ENCODE data around the gene RGMA.

The RGMA gene

DNA sequence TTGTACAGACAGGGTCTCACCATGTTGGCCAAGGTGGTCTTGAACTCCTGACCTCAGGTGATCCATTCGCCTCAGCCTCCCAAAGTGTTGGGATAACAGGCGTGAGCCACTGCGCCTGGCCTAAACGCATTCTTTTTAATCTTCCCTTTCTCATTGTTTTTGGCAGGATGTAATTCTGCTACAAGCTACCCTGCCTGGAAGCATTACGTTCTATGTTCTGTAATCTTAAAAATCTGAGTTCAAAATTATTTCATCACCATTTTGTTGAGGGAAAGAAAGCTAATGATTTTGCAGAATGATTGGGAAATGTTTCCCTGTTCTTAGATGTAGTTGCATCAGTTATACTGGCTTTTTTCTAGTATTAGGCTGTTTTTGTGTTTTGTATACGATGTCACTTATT, 71.5 kb downstream of the RGMA start:
- no peak for DNase-seq (ENCODE audit: insufficient read length, low spot score)
- TF ChIP-seq PAX5 (IDR thresholded peaks at IDR 0.05; ENCODE audit: insufficient read depth, low read length, severe bottlenecking), result no peak
- no peak for TF ChIP-seq SPI1 (IDR thresholded peaks at IDR 0.05; ENCODE audit: low read depth, low read length)
- no peak for TF ChIP-seq POLR2A (IDR thresholded peaks at IDR 0.05; ENCODE audit: low read depth, low read length)
- no peak for TF ChIP-seq POLR2AphosphoS5 (IDR thresholded peaks at IDR 0.05; ENCODE audit: low read depth, low read length)
- no peak for TF ChIP-seq TAF1 (IDR thresholded peaks at IDR 0.05; ENCODE audit: low read depth, low read length)
- TF ChIP-seq POU2F2 (IDR thresholded peaks at IDR 0.05; ENCODE audit: low read depth, low read length), result no peak
- no peak for FAIRE-seq

- DNase-seq (ENCODE audit: insufficient read length, low spot score) (no peak), FAIRE-seq (no peak)
- TF ChIP-seq PAX5 (IDR thresholded peaks at IDR 0.05; ENCODE audit: insufficient read depth, low read length, severe bottlenecking), result no peak
These were observed 76.2 kb downstream of the RGMA start for GRCh38 chr15:93012786-93013185.

- no peak for DNase-seq (ENCODE audit: insufficient read length, low spot score)
- FAIRE-seq, result no peak
- TF ChIP-seq POLR2A (IDR thresholded peaks at IDR 0.05; ENCODE audit: low read depth, low read length) (no peak), PAX5 (IDR thresholded peaks at IDR 0.05; ENCODE audit: insufficient read depth, low read length, severe bottlenecking) (no peak), POLR2AphosphoS5 (IDR thresholded peaks at IDR 0.05; ENCODE audit: low read depth, low read length) (no peak), TAF1 (IDR thresholded peaks at IDR 0.05; ENCODE audit: low read depth, low read length) (no peak), POU2F2 (IDR thresholded peaks at IDR 0.05; ENCODE audit: low read depth, low read length) (no peak), SPI1 (IDR thresholded peaks at IDR 0.05; ENCODE audit: low read depth, low read length) (no peak)
These were observed 81.0 kb downstream of the RGMA start for GRCh38 chr15:93007994-93008393.

GRCh38 chr15:93005133-93005532, 83.9 kb downstream of the RGMA start:
- no peak for DNase-seq (ENCODE audit: insufficient read length, low spot score)
- no peak for FAIRE-seq
- no peak for TF ChIP-seq TAF1 (IDR thresholded peaks at IDR 0.05; ENCODE audit: low read depth, low read length)
- TF ChIP-seq PAX5 (IDR thresholded peaks at IDR 0.05; ENCODE audit: insufficient read depth, low read length, severe bottlenecking), result no peak
- no peak for TF ChIP-seq POU2F2 (IDR thresholded peaks at IDR 0.05; ENCODE audit: low read depth, low read length)

GRCh38 chr15:93001881-93002280, 87.1 kb downstream of the RGMA start:
- DNase-seq (ENCODE audit: insufficient read length, low spot score) (no peak), FAIRE-seq (no peak)
- no peak for TF ChIP-seq PAX5 (IDR thresholded peaks at IDR 0.05; ENCODE audit: insufficient read depth, low read length, severe bottlenecking)
- TF ChIP-seq POU2F2 (IDR thresholded peaks at IDR 0.05; ENCODE audit: low read depth, low read length), result no peak
- TF ChIP-seq TAF1 (IDR thresholded peaks at IDR 0.05; ENCODE audit: low read depth, low read length), result no peak
- TF ChIP-seq POLR2A (IDR thresholded peaks at IDR 0.05; ENCODE audit: low read depth, low read length), result no peak
- no peak for TF ChIP-seq POLR2AphosphoS5 (IDR thresholded peaks at IDR 0.05; ENCODE audit: low read depth, low read length)
- no peak for TF ChIP-seq SPI1 (IDR thresholded peaks at IDR 0.05; ENCODE audit: low read depth, low read length)

GRCh38 chr15:93001156-93001555, 87.9 kb downstream of the RGMA start:
- DNase-seq (ENCODE audit: insufficient read length, low spot score) (no peak), FAIRE-seq (no peak)
- TF ChIP-seq POLR2A (IDR thresholded peaks at IDR 0.05; ENCODE audit: low read depth, low read length) (0 out of 2 replicates have a peak, but pooled peaks have one; percentile 10), SPI1 (IDR thresholded peaks at IDR 0.05; ENCODE audit: low read depth, low read length) (no peak)

GRCh38 chr15:92997821-92998220, 91.2 kb downstream of the RGMA start:
- peak; percentile 35 for FAIRE-seq
- DNase-seq (ENCODE audit: insufficient read length, low spot score), result no peak
- TF ChIP-seq POU2F2 (IDR thresholded peaks at IDR 0.05; ENCODE audit: low read depth, low read length) (no peak), SPI1 (IDR thresholded peaks at IDR 0.05; ENCODE audit: low read depth, low read length) (no peak), POLR2A (IDR thresholded peaks at IDR 0.05; ENCODE audit: low read depth, low read length) (no peak), TAF1 (IDR thresholded peaks at IDR 0.05; ENCODE audit: low read depth, low read length) (no peak), PAX5 (IDR thresholded peaks at IDR 0.05; ENCODE audit: insufficient read depth, low read length, severe bottlenecking) (no peak), POLR2AphosphoS5 (IDR thresholded peaks at IDR 0.05; ENCODE audit: low read depth, low read length) (no peak)

DNA sequence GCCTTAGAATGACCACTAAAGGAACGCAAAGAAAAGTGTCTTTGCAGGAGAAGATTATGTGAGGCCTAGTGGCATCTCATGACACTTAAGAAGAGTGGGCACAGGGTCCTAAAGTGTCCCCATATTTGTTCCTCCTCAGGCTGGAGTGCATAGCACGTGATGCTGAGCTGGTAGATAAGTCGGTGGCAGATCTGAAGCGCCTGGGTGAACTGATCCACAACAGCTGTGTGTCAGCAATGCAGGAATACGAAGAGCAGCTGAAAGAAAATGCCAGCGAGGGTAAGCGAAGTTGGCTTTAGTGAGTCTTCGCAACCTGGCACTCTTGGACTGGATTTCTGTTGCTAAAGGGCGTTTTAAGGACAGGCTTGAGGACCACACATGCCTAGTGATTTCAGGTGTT, 96.3 kb downstream of the RGMA start:
- FAIRE-seq, result no peak
- DNase-seq (ENCODE audit: insufficient read length, low spot score), result no peak
- TF ChIP-seq TAF1 (IDR thresholded peaks at IDR 0.05; ENCODE audit: low read depth, low read length), result no peak
- TF ChIP-seq POU2F2 (IDR thresholded peaks at IDR 0.05; ENCODE audit: low read depth, low read length), result no peak
- TF ChIP-seq PAX5 (IDR thresholded peaks at IDR 0.05; ENCODE audit: insufficient read depth, low read length, severe bottlenecking), result no peak
- TF ChIP-seq SPI1 (IDR thresholded peaks at IDR 0.05; ENCODE audit: low read depth, low read length), result no peak
- no peak for TF ChIP-seq POLR2AphosphoS5 (IDR thresholded peaks at IDR 0.05; ENCODE audit: low read depth, low read length)
- TF ChIP-seq POLR2A (IDR thresholded peaks at IDR 0.05; ENCODE audit: low read depth, low read length), result no peak

DNA sequence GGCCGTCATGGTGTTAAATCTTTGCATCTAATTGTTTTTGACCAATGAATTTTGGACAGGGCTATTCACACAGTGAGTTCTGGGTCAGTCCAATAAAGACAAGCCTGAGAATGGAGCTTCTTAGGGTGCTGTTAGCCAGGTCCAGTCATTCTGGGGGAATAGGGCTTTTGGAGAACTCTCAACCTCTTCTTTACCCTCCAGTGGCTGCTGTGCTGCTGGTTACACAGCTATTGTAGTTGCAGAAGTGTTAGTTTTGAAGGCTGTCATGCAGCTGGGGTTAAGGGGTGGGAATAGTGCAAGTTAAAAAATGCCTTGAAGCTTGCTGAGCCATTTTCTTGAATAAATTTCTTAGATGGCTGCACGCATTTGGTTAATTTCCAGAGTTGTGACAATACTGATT, 99.0 kb downstream of the RGMA start:
- no peak for FAIRE-seq
- no peak for TF ChIP-seq PAX5 (IDR thresholded peaks at IDR 0.05; ENCODE audit: insufficient read depth, low read length, severe bottlenecking)
- no peak for TF ChIP-seq POLR2A (IDR thresholded peaks at IDR 0.05; ENCODE audit: low read depth, low read length)
- no peak for TF ChIP-seq SPI1 (IDR thresholded peaks at IDR 0.05; ENCODE audit: low read depth, low read length)
- no peak for DNase-seq (ENCODE audit: insufficient read length, low spot score)

DNA sequence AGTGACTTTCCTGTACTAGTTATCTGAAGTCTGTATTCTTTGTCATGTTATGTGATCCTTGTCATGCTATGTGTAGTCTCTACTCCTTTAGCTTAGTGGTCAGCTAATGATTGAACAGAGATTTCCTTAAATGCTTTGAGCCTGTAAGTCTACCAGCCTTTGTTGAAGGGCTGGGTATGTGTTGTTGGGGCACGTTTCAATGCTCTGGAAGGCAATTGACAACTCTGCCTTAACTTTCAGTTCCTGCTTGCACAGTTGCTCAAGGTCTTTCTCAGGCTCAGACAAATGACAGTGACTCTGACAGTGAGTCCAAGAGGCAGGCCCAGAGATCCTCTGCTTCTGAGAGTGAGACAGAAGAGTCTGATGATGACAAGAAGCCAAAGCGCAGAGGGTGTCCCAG, 99.5 kb downstream of the RGMA start:
- TF ChIP-seq SPI1 (IDR thresholded peaks at IDR 0.05; ENCODE audit: low read depth, low read length), result peak; percentile 78
- TF ChIP-seq POLR2A (IDR thresholded peaks at IDR 0.05; ENCODE audit: low read depth, low read length), result no peak
- DNase-seq (ENCODE audit: insufficient read length, low spot score), result no peak
- peak; percentile 60 for FAIRE-seq

Measured in GM12891 (cell line).